HCT116 (cell line): ENCODE measurements around the gene IST1.

ENCODE experiments used
- EZH2 ChIP-seq: fragments of 200-600 bp; sonication (generic); IDR thresholded peaks from 2 replicates; pipeline ENCODE4 v1.6.1; 2017; ENCODE audit warnings: antibody characterized with exemption, mixed run types
- JUND ChIP-seq: IDR thresholded peaks from 2 replicates; pipeline ENCODE4 v1.6.1; 2012
- POLR2A ChIP-seq: IDR thresholded peaks from 2 replicates; pipeline ENCODE4 v1.7.0; 2011; ENCODE audit warnings: borderline replicate concordance; ENCODE audit not compliant: insufficient read depth, insufficient read length; ENCODE audit errors: extremely low read depth
- ZNF274 ChIP-seq: fragments of 200-500 bp; sonication (Bioruptor generic); IDR thresholded peaks from 2 replicates; pipeline ENCODE4 v1.6.1; 2014; ENCODE audit warnings: mild to moderate bottlenecking, low read depth, low read length, inconsistent platforms
- TF ChIP-seq, protein P1 (sequence below), 3 experiments: fragments of 200-600 bp in 1 of 3; sonication (generic) in 1 of 3; IDR thresholded peaks in 2 of 3; conservative IDR thresholded peaks in 1 of 3; 2 replicates each; pipeline ENCODE4 v1.5.1; 2012 to 2017; ENCODE audit warnings: low read depth in 2 of 3, low read length in 2 of 3, antibody characterized with exemption in 1 of 3, borderline replicate concordance in 1 of 3, control low read depth in 1 of 3, mild to moderate bottlenecking in 1 of 3, mixed read lengths in 1 of 3, mixed run types in 1 of 3, moderate library complexity in 1 of 3; ENCODE audit not compliant: insufficient read depth in 1 of 3
- TF ChIP-seq, protein P2 (sequence below): IDR thresholded peaks from 2 replicates; pipeline ENCODE4 v1.6.1; 2012; ENCODE audit warnings: low read depth
- TF ChIP-seq, protein P3 (sequence below): IDR thresholded peaks from 2 replicates; pipeline ENCODE4 v1.6.1; 2012

DNA sequence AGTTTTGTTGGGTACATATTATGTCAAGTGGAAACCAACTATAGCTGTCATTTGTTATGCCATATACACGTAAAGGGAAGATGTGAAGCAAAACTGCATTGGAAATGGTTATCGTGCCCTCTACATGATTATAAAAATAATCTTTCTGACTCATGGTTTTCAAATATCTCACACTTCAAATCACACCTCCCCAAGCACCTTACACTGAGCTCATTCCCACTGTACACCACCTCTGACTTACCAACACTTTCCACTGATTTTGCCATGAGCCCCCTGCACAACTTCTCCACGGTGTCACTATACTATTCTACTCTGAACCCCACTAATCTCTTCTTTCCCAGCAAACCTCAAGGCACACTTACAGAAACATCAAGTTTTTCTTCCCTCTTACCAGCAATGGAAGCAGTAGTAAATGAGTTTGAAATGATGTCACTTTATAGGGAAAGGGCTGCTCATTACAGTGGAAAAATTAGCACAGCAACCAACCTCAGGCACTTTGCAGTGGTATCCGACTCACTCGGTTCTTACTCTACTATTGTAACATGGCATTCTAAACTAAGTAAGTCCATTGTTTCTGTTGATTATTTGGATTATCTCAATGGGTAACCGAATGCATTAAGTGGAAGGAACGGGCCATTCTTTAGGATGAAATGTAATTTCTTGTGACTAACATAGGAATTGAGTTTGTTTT, 30.0 kb upstream of the IST1 start:
- TF ChIP-seq ZNF274 (no peak), EZH2 (no peak), POLR2A (no peak), JUND (no peak)
- TF ChIP-seq, protein P1, sequence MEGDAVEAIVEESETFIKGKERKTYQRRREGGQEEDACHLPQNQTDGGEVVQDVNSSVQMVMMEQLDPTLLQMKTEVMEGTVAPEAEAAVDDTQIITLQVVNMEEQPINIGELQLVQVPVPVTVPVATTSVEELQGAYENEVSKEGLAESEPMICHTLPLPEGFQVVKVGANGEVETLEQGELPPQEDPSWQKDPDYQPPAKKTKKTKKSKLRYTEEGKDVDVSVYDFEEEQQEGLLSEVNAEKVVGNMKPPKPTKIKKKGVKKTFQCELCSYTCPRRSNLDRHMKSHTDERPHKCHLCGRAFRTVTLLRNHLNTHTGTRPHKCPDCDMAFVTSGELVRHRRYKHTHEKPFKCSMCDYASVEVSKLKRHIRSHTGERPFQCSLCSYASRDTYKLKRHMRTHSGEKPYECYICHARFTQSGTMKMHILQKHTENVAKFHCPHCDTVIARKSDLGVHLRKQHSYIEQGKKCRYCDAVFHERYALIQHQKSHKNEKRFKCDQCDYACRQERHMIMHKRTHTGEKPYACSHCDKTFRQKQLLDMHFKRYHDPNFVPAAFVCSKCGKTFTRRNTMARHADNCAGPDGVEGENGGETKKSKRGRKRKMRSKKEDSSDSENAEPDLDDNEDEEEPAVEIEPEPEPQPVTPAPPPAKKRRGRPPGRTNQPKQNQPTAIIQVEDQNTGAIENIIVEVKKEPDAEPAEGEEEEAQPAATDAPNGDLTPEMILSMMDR (IDR thresholded peaks at IDR 0.05 in 2 of 3, conservative IDR thresholded peaks at IDR 0.05 in 1 of 3; ENCODE audit: borderline replicate concordance in 1 of 3, insufficient read depth in 1 of 3, low read depth in 2 of 3, low read length in 2 of 3): no peak
- TF ChIP-seq, protein P2, sequence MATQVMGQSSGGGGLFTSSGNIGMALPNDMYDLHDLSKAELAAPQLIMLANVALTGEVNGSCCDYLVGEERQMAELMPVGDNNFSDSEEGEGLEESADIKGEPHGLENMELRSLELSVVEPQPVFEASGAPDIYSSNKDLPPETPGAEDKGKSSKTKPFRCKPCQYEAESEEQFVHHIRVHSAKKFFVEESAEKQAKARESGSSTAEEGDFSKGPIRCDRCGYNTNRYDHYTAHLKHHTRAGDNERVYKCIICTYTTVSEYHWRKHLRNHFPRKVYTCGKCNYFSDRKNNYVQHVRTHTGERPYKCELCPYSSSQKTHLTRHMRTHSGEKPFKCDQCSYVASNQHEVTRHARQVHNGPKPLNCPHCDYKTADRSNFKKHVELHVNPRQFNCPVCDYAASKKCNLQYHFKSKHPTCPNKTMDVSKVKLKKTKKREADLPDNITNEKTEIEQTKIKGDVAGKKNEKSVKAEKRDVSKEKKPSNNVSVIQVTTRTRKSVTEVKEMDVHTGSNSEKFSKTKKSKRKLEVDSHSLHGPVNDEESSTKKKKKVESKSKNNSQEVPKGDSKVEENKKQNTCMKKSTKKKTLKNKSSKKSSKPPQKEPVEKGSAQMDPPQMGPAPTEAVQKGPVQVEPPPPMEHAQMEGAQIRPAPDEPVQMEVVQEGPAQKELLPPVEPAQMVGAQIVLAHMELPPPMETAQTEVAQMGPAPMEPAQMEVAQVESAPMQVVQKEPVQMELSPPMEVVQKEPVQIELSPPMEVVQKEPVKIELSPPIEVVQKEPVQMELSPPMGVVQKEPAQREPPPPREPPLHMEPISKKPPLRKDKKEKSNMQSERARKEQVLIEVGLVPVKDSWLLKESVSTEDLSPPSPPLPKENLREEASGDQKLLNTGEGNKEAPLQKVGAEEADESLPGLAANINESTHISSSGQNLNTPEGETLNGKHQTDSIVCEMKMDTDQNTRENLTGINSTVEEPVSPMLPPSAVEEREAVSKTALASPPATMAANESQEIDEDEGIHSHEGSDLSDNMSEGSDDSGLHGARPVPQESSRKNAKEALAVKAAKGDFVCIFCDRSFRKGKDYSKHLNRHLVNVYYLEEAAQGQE: no peak
- TF ChIP-seq, protein P3, sequence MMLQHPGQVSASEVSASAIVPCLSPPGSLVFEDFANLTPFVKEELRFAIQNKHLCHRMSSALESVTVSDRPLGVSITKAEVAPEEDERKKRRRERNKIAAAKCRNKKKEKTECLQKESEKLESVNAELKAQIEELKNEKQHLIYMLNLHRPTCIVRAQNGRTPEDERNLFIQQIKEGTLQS: no peak
